Measurements from ENCODE around the gene ESR1.

Gene ESR1

DNA sequence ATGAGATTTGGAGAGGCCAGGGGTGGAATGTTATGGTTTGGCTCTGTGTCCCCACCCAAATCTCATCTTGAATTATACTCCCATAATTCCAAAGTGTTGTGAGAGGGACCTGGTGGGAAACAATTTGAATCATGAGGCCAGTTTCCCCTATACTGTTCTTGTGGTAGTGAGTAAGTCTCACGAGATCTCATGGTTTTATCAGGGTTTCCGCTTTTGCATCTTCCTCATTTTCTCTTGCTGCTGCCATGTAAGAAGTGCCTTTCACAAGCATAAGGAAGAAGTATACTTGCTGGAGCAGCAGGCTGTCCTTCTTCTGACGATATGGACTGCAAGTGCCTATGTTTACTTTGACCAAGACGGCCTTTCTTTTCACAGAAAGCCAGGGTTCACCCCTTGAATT lies 270.5 kb downstream of the ESR1 start:
- H3K4ac ChIP-seq (ENCODE audit: low read length) = no peak overlapping the region

GRCh38 chr6:152078804-152079203 lies 271.3 kb downstream of the ESR1 start:
- Histone ChIP-seq H3K9ac (ENCODE audit: low read depth, low read length, poor library complexity) (no peak overlapping the region), H3K4me3 (ENCODE audit: low read length in 2 of 2) (no peak overlapping the region), H3K4me1 (ENCODE audit: control insufficient read depth in 2 of 2, insufficient read depth in 1 of 2, low read depth in 1 of 2, low read length in 2 of 2) (no peaks in the 10 kb centered on the region), H2AK5ac (ENCODE audit: low read depth, low read length) (no peak overlapping the region), H2BK12ac (ENCODE audit: low read length) (no peak overlapping the region), H3K79me1 (ENCODE audit: low read depth, low read length) (no peaks in the 10 kb centered on the region), H3K4ac (ENCODE audit: low read length) (no peak overlapping the region), H3K14ac (ENCODE audit: low read length) (no peak overlapping the region), H3K18ac (ENCODE audit: low read length) (no peak overlapping the region), H2AFZ (ENCODE audit: low read length) (peak overlapping the region; percentile 40), H4K8ac (ENCODE audit: low read depth, low read length) (no peak overlapping the region), H2BK15ac (ENCODE audit: low read length) (no peak overlapping the region), H3K36me3 (replicated peaks in 1 of 2; ENCODE audit: control insufficient read depth in 2 of 2, insufficient read depth in 2 of 2, low read length in 2 of 2) (no peaks in the 10 kb centered on the region), H3K23ac (ENCODE audit: low read depth, low read length, poor library complexity) (no peak overlapping the region), H4K91ac (ENCODE audit: low read depth, low read length, poor library complexity) (no peak overlapping the region), H2BK120ac (ENCODE audit: low read depth, low read length) (no peak overlapping the region), H2BK5ac (ENCODE audit: low read length) (no peak overlapping the region), H3K27ac (replicated peaks; ENCODE audit: low read length) (no peak overlapping the region), H3K4me2 (ENCODE audit: insufficient read depth, low read length, poor library complexity, severe bottlenecking) (no peak overlapping the region), H3K27me3 (ENCODE audit: control insufficient read depth in 3 of 3, insufficient read depth in 3 of 3, low read depth in 1 of 3, low read length in 3 of 3) (no peaks in the 10 kb centered on the region), H3K9me3 (replicated peaks in 1 of 2; ENCODE audit: control insufficient read depth in 2 of 2, insufficient read depth in 1 of 2, low read depth in 1 of 2, low read length in 2 of 2) (no peaks in the 10 kb centered on the region)
- no peak for DNase-seq (ENCODE audit: low spot score)
- WGBS, 2 donors (ENCODE audit: extremely low coverage in 2 of 2, insufficient read length in 2 of 2, insufficient replicate concordance in 1 of 2) = no CpG with 5 or more reads among the region's 7 CpGs

More for the DNA sequence above, 270.5 kb downstream of the ESR1 start:
- no peak overlapping the region for H3K14ac ChIP-seq (ENCODE audit: low read length)
- H3K4me2 ChIP-seq (ENCODE audit: insufficient read depth, low read length, poor library complexity, severe bottlenecking) = no peak overlapping the region
- no CpG with 5 or more reads among the region's 4 CpGs for WGBS, 2 donors (ENCODE audit: extremely low coverage in 2 of 2, insufficient read length in 2 of 2, insufficient replicate concordance in 1 of 2)
- H4K91ac ChIP-seq (ENCODE audit: low read depth, low read length, poor library complexity) = no peak overlapping the region
- no peak overlapping the region for H3K18ac ChIP-seq (ENCODE audit: low read length)
- no peak for DNase-seq (ENCODE audit: low spot score)
- no peaks in the 10 kb centered on the region for H3K79me1 ChIP-seq (ENCODE audit: low read depth, low read length)
- H2BK120ac ChIP-seq (ENCODE audit: low read depth, low read length) = no peak overlapping the region
- no peak overlapping the region for H3K9ac ChIP-seq (ENCODE audit: low read depth, low read length, poor library complexity)
- no peaks in the 10 kb centered on the region for H3K9me3 ChIP-seq (replicated peaks in 1 of 2; ENCODE audit: control insufficient read depth in 2 of 2, insufficient read depth in 1 of 2, low read depth in 1 of 2, low read length in 2 of 2)
- H2AK5ac ChIP-seq (ENCODE audit: low read depth, low read length) = no peak overlapping the region
- H3K36me3 ChIP-seq (replicated peaks in 1 of 2; ENCODE audit: control insufficient read depth in 2 of 2, insufficient read depth in 2 of 2, low read length in 2 of 2) = no peaks in the 10 kb centered on the region
- H2BK12ac ChIP-seq (ENCODE audit: low read length) = no peak overlapping the region
- H4K8ac ChIP-seq (ENCODE audit: low read depth, low read length) = no peak overlapping the region
- H3K27ac ChIP-seq (replicated peaks; ENCODE audit: low read length) = no peak overlapping the region
- H3K27me3 ChIP-seq (ENCODE audit: control insufficient read depth in 3 of 3, insufficient read depth in 3 of 3, low read depth in 1 of 3, low read length in 3 of 3) = no peaks in the 10 kb centered on the region
- H2BK5ac ChIP-seq (ENCODE audit: low read length) = no peak overlapping the region
- H2AFZ ChIP-seq (ENCODE audit: low read length) = no peak overlapping the region
- H2BK15ac ChIP-seq (ENCODE audit: low read length) = no peak overlapping the region
- no peak overlapping the region for H3K4me3 ChIP-seq (ENCODE audit: low read length in 2 of 2)
- H3K23ac ChIP-seq (ENCODE audit: low read depth, low read length, poor library complexity) = no peak overlapping the region
- H3K4me1 ChIP-seq (ENCODE audit: control insufficient read depth in 2 of 2, insufficient read depth in 1 of 2, low read depth in 1 of 2, low read length in 2 of 2) = no peaks in the 10 kb centered on the region

- Histone ChIP-seq H3K4ac (ENCODE audit: low read length) (no peak overlapping the region), H2BK5ac (ENCODE audit: low read length) (no peak overlapping the region), H3K79me1 (ENCODE audit: low read depth, low read length) (no peaks in the 10 kb centered on the region), H4K8ac (ENCODE audit: low read depth, low read length) (no peak overlapping the region), H2BK15ac (ENCODE audit: low read length) (no peak overlapping the region), H3K4me2 (ENCODE audit: insufficient read depth, low read length, poor library complexity, severe bottlenecking) (no peak overlapping the region), H3K14ac (ENCODE audit: low read length) (no peak overlapping the region), H3K4me3 (ENCODE audit: low read length in 2 of 2) (no peak overlapping the region), H3K36me3 (replicated peaks in 1 of 2; ENCODE audit: control insufficient read depth in 2 of 2, insufficient read depth in 2 of 2, low read length in 2 of 2) (no peaks in the 10 kb centered on the region), H3K9me3 (replicated peaks in 1 of 2; ENCODE audit: control insufficient read depth in 2 of 2, insufficient read depth in 1 of 2, low read depth in 1 of 2, low read length in 2 of 2) (no peaks in the 10 kb centered on the region), H4K91ac (ENCODE audit: low read depth, low read length, poor library complexity) (no peak overlapping the region), H2AFZ (ENCODE audit: low read length) (no peak overlapping the region), H3K9ac (ENCODE audit: low read depth, low read length, poor library complexity) (no peak overlapping the region), H3K27me3 (ENCODE audit: control insufficient read depth in 3 of 3, insufficient read depth in 3 of 3, low read depth in 1 of 3, low read length in 3 of 3) (no peaks in the 10 kb centered on the region), H2BK12ac (ENCODE audit: low read length) (no peak overlapping the region), H2BK120ac (ENCODE audit: low read depth, low read length) (no peak overlapping the region), H3K27ac (replicated peaks; ENCODE audit: low read length) (no peak overlapping the region), H3K18ac (ENCODE audit: low read length) (no peak overlapping the region), H3K4me1 (ENCODE audit: control insufficient read depth in 2 of 2, insufficient read depth in 1 of 2, low read depth in 1 of 2, low read length in 2 of 2) (no peaks in the 10 kb centered on the region), H2AK5ac (ENCODE audit: low read depth, low read length) (no peak overlapping the region), H3K23ac (ENCODE audit: low read depth, low read length, poor library complexity) (no peak overlapping the region)
- WGBS, 2 donors (ENCODE audit: extremely low coverage in 2 of 2, insufficient read length in 2 of 2, insufficient replicate concordance in 1 of 2) = no CpG with 5 or more reads among the region's 4 CpGs
- DNase-seq (ENCODE audit: low spot score) = no peak
These were observed 278.0 kb downstream of the ESR1 start for GRCh38 chr6:152085451-152085921.

DNA sequence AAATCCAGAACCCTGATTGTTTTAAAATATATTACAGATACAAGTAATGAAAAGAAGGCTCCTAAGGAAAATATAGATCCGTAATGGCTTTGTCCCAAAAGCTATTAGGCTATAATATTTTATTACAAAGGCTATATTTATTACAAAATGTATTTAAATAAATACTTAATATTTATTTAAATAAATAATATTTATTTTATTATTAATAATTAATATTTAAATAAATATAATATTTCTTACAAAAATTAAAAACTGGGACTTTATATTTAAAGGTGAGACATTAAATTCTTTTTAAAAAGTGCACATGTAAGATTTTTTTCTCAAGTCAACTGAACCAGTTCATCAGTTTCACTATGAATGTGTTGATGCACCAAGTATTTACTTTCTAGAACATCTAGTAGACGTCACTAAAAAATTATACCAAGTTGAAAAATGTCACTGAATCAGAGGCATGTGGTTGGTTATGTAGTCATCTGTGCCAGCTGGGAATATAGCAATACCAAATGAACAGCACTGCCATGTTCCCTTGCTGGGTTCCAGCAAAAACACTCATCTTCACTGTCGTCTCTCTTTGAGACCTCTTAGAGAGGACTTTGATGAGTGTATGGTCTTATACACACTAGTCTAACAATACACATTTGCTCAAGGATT lies 278.9 kb downstream of the ESR1 start:
- H2BK15ac ChIP-seq (ENCODE audit: low read length) = no peak overlapping the region
- H2BK12ac ChIP-seq (ENCODE audit: low read length) = no peak overlapping the region
- no peaks in the 10 kb centered on the region for H3K36me3 ChIP-seq (replicated peaks in 1 of 2; ENCODE audit: control insufficient read depth in 2 of 2, insufficient read depth in 2 of 2, low read length in 2 of 2)
- no peak overlapping the region for H3K4me2 ChIP-seq (ENCODE audit: insufficient read depth, low read length, poor library complexity, severe bottlenecking)
- H3K9me3 ChIP-seq (replicated peaks in 1 of 2; ENCODE audit: control insufficient read depth in 2 of 2, insufficient read depth in 1 of 2, low read depth in 1 of 2, low read length in 2 of 2) = no peaks in the 10 kb centered on the region
- H3K4me3 ChIP-seq (ENCODE audit: low read length in 2 of 2) = no peak overlapping the region
- no peaks in the 10 kb centered on the region for H3K79me1 ChIP-seq (ENCODE audit: low read depth, low read length)
- no peak overlapping the region for H3K23ac ChIP-seq (ENCODE audit: low read depth, low read length, poor library complexity)
- H3K9ac ChIP-seq (ENCODE audit: low read depth, low read length, poor library complexity) = no peak overlapping the region
- no peak overlapping the region for H3K27ac ChIP-seq (replicated peaks; ENCODE audit: low read length)
- H3K4ac ChIP-seq (ENCODE audit: low read length) = no peak overlapping the region
- no peak overlapping the region for H2BK120ac ChIP-seq (ENCODE audit: low read depth, low read length)
- H3K27me3 ChIP-seq (ENCODE audit: control insufficient read depth in 3 of 3, insufficient read depth in 3 of 3, low read depth in 1 of 3, low read length in 3 of 3) = no peaks in the 10 kb centered on the region
- no peaks in the 10 kb centered on the region for H3K4me1 ChIP-seq (ENCODE audit: control insufficient read depth in 2 of 2, insufficient read depth in 1 of 2, low read depth in 1 of 2, low read length in 2 of 2)
- H3K14ac ChIP-seq (ENCODE audit: low read length) = no peak overlapping the region
- DNase-seq (ENCODE audit: low spot score) = no peak
- no peak overlapping the region for H4K91ac ChIP-seq (ENCODE audit: low read depth, low read length, poor library complexity)
- H3K18ac ChIP-seq (ENCODE audit: low read length) = no peak overlapping the region
- no peak overlapping the region for H2AK5ac ChIP-seq (ENCODE audit: low read depth, low read length)
- no CpG with 5 or more reads among the region's 3 CpGs for WGBS, 2 donors (ENCODE audit: extremely low coverage in 2 of 2, insufficient read length in 2 of 2, insufficient replicate concordance in 1 of 2)
- H2AFZ ChIP-seq (ENCODE audit: low read length) = no peak overlapping the region
- H4K8ac ChIP-seq (ENCODE audit: low read depth, low read length) = no peak overlapping the region
- no peak overlapping the region for H2BK5ac ChIP-seq (ENCODE audit: low read length)

All from neuronal stem cell (in vitro differentiated cells).